GM19455 (cell line): ENCODE results near the gene CTSC.
"Not testable (repeated sequence)": the region's sequence is repeated elsewhere in the genome, so short reads cannot be mapped to it uniquely, and the experiment has no call there.

Source experiments
- ATAC-seq: cut with Tn5 transposase; IDR thresholded peaks from one replicate; pipeline ENCODE4 v1.9.1; 2021; ENCODE audit not compliant: unreplicated experiment

The CTSC gene

DNA sequence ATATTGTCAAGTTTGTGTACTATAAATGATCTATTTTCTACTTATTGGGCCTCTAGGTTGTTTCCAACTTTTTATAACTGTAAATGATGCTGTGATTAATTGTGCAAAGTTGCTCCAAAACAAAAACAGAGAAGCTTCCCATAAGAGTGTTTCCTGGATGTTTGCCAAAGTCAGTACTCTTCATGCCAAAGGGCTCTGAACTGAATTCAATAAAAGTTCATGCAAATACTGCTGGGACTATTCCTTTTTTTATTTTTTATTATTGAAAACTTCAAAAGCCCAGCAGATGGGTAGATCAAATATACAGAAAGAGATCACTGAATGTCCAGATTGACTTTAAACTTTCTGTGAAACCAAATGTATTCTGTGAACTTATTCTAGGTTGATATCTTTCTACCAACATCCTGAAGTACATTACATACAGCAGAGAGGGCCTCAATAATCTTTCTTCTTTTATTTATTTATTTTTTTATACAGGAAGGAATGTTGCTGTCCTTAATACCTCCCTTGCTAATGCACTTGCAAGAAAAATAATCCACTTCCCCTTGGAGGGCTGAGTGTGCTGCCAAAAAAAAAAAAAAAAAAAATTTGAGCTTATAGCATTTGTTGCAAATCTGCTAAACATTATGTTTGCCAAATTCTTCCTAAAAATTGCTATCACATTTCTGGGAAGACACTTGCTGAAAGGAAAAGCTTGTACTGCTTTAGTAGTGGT, 53.0 kb downstream of the CTSC start:
- ATAC-seq, result no peak

DNA sequence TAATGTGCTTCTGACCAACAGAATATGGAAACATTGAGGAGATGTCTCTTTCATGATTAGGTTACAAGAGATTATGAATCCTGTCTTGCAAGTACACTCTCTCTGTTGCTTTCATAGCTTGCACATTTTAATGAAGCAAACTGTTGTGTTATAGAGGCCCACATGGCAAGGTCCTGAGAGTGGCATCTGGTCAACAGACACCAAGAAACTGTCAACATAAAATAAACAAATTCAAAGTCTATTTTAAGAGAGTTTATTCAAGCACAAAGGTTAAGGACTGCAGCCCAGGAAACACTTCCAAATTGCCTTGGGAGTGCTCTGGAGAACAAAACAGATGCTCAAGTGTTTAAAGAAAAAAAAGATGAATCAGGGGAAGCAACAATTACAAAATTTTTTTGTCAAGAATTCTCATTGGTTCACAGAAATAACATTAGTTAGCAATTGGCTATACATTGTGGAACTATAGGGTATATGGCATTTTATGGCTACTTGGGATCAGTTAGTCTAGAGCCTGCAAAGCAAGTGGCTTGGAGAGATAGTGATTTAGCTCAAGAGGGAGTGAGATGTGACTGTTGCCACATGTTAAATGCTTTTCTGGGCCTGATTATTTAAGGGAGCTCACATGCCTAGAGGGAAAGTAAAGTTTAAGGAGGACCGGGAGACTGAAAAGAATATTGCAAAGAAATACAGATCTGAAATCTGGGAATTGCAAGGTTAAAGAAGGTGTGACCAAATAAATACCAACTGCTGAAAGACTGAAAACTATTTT, 54.6 kb downstream of the CTSC start:
- no peak for ATAC-seq

DNA sequence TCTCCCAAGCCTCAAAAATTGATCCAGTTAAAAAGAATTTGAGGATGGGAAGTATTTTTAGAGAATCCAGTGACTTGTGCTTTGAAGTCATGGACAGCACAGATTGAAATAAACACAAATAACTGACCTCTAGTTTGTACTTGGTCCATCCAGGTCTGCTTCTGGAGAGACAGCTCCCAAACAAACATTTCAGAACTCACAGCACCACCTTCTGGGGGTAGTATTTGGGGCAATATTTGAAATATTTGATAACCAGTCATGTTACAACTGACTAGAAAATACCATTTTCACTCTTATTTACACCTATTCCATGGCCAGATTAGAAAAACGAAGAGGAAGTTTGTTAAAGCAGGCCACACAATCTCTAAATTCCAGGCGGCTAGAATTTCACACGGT, 56.2 kb downstream of the CTSC start:
- ATAC-seq, result no peak

DNA sequence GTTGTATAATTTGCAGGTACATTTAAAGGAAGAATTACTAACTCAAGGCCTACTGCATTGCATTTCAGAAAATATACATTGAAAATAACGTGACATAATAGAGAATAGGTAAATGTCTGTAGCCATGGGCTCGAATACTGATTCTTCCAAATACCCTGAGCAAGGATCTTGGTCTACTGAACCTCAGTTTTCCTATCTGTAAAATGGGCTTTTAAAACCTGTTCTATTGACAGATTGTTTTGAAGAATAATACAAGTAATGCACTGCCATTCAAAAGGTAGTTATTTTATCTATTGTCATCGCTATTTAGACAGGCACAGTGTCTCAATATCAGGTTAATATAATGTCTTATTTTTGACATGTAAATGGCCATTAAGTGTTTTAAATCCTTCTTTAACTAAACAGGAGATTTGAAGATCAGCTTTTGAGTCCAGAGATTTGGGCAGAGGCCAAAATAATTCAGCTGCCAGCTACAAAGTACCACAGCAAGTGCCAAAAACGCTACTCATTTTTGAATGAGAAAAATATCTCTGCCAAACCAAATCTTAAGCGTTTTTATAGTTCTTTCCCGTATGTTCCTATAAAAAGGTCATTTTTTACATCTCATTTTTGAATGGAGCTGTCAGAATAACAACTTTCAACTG, 56.7 kb downstream of the CTSC start:
- ATAC-seq, result no peak

DNA sequence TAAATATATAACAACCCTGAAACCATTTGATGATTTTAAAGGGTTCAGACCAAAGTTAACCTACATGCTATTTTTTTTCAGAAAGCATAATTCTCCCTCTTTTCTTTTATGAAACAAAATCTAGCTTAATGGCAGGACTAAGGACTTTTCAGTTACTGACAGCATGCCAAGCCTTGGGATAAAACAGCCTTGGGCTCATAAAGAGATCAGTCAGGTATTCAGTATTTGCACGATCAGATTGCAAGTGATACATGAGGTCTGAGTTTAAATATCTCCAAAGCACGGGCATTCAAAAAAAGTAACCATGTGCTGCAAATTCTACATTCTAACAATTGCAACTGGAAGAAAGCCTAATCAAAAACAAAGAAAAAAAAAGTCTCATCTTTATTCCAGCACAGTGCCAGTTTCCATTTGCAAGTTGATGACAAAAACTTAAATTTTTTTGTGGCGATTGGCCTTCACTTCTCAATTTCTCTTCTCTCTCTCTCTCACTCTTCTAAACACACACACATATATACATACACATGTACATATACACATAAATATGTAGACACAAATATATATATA, 60.1 kb downstream of the CTSC start:
- no peak for ATAC-seq

DNA sequence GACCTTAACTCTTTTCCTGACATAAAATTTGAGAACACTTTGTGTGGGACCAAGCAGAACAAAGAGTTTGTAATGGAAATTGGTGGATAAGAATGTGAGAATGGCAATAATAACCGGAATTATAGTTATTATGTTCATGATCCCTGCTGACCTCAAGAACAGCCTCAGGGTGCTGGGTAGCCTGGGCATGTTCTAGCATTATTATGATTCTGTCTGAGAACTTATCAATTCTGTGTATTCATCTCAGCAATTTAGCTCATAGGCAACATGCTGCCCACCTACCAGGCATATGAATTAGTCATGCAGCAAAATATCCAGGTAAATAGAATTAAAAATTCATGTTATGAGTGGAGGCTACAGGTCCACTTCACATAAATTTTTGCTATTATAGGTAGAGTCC, 61.9 kb downstream of the CTSC start:
- no peak for ATAC-seq

DNA sequence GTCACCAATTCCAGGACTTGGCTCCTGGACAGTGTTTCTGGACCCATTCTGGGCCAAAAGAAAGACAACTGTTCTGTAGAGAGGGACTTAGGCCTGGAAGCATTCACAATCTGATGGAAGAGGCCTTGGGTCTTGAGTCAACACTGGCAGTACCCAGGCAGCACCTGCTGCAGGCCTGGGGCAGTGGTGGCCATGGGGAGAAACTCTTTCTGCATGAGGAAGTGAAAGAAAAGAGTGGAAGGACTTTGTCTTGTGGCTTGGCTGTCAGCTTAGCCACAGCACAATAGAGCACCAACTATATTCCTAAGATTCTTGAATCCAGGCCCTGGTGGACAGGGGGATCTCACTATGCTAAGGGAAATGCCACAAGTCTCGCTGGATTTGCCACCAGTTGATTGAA, 70.6 kb downstream of the CTSC start:
- no peak for ATAC-seq

DNA sequence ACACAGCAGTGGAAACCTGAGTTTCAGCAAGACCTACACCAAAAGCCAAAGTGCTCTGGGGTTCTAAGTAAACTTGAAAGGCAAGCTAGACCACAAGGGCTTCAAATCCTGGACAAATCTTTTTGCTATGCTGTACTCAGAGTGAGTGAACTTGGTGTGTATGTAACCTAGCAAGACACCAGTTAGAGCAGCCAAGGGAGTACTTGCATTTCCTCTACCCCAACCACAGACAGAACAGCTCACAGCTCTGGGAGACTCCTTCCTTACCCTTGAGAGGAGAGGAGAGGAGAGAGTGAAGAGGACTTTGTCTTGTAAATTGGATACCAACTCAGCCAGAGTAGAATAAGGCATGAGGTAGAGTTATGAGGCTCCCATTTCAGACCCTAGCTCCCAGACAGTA, 71.4 kb downstream of the CTSC start:
- ATAC-seq, result no peak

DNA sequence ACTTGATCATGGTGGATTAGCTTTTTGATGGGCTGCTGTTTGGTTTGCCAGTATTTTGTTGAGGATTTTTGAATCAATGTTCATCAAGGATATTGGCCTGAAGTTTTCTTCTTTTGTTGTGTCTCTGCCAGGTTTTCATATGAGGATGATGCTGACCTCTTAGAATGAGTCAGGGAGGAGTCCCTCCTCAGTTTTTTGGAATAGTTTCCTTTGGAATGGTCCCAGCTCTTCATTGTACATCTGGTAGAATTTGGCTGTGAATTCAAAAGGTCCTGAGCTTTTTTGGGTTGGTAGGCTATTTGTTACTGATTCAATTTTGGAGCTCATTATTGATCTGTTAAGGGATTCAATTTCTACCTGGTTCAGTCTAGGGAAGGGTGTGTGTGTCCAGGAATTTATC, 78.1 kb downstream of the CTSC start:
- no peak for ATAC-seq

DNA sequence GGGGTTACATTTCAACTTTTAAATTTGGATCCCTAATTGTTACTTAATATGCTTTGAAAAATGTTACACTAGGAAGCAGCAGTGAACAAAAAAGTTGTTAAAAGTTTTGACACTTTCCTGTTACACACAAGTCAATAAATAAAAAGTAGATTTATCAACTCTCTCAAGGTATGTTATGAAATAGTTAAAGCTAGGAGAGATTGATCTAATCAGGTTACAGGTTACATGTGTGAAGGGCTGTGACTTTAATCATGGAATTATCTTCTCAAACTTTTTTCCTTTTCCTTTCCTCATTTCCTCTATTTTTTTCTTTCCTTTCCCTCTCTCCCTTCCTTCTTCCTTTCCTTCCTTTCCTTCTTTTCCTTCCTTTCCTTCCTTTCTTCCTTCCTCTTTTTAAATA, 85.3 kb downstream of the CTSC start:
- no peak for ATAC-seq

DNA sequence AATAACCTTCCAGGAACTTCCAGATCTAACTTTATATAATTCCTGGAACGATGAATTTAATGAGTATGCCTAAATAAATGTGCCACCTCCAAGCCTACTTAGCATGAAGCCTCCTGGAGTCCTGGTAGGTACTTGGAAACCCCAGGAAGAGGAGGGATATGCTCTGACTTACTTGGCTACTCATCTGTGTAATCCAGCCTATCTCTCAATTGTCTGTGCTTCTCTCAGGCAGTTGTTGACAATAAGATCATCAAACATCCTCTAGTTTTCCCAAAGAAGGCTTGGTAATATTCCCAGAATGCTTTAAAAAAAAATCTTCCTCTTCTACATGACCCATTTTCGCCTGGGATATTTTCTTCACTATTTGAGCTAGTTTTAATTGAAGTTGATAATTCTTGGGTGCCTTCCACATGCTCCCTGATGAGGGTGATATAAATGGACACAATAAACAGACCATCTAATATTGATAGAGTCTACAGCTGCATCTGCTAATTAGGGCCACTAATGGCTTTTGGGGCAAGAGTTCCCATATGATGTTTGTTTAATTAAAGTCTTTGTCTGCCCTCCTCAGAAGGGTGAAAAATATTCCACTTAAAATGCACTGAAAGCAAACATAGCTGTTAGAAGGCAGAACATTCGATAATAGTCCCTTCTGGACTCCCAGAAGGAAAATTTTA, 86.8 kb downstream of the CTSC start:
- ATAC-seq, result no peak

DNA sequence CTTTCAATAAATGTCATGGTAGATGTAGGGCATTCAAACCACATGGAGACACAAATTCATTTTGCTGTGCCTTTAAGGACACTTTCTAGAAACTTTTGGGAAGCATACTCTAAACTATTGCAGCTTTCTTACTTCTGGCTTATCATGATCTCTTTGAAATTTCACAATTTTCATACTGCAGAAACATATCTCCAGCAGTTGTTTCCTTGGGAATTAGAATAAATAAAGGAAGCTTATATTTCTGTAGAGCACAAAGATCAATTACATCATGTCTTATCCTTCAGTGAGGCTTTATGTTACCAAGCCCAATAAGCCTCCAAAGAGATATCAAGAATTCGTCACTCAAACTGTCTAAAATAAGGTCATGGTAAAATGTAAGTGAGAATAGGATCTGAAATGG, 87.8 kb downstream of the CTSC start:
- ATAC-seq, result no peak

DNA sequence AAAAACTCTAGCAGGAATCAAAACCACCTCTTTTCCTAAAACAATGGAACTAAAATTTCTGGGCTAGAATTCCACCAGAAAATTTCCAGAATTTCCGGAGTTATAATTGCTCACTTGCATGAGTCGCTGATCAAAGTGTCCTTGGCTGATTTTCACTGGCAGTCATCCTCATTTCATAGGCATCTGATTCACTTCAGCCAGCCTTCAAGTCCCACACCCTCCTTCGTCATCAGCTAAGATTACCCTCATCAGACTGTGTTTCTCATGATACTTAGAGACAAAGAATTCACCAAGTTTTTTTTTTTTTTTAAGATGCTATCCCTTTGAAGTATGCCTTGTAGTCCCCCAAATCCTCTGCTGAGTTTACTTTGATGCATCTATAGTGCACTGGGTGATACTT, 90.8 kb downstream of the CTSC start:
- no peak for ATAC-seq

DNA sequence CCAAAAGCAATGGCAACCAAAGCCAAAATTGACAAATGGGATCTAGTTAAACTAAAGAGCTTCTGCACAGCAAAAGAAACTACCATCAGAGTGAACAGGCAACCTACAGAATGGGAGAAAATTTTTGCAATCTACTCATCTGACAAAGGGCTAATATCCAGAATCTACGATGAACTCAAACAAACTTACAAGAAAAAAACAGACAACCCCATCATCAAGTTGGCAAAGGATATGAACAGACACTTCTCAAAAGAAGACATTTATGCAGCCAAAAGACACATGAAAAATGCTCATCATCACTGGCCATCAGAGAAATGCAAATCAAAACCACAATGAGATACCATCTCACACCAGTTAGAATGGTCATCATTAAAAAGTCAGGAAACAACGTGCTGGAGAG, 92.0 kb downstream of the CTSC start:
- ATAC-seq, result not testable (repeated sequence)
